Fibroblast of lung (primary cell): ENCODE data around the gene ARID1B.

Experiments
- CTCF ChIP-seq, 2 donors: IDR thresholded peaks in 1 of 2; conservative IDR thresholded peaks in 1 of 2; 1 replicate in 1 of 2; 2 replicates in 1 of 2; pipeline ENCODE4 v1.5.1; 2011 to 2012; ENCODE audit warnings: low read length in 2 of 2, control low read depth in 1 of 2, inconsistent platforms in 1 of 2, low read depth in 1 of 2, mild to moderate bottlenecking in 1 of 2
- EZH2 ChIP-seq: IDR thresholded peaks from 2 replicates; pipeline ENCODE4 v1.5.1; 2012; ENCODE audit warnings: low read length, control low read depth, mild to moderate bottlenecking; ENCODE audit errors: missing control alignments

- no peak for TF ChIP-seq CTCF (conservative IDR thresholded peaks at IDR 0.05 in 1 of 2, IDR thresholded peaks at IDR 0.05 in 1 of 2; ENCODE audit: low read depth in 1 of 2, low read length in 2 of 2)
- TF ChIP-seq EZH2 = no peak
Observed at GRCh38 chr6:157221817-157222175, 444.6 kb downstream of the ARID1B start.
